ENCODE results near the gene ST14. TPM values are rescaled to one million over a fixed set of nuclear protein-coding genes. Genes with fewer than 3 reads are reported as not detected.

The ST14 gene
- total RNA-seq = under 0.01 and 0.20 TPM in 2 replicates

DNA sequence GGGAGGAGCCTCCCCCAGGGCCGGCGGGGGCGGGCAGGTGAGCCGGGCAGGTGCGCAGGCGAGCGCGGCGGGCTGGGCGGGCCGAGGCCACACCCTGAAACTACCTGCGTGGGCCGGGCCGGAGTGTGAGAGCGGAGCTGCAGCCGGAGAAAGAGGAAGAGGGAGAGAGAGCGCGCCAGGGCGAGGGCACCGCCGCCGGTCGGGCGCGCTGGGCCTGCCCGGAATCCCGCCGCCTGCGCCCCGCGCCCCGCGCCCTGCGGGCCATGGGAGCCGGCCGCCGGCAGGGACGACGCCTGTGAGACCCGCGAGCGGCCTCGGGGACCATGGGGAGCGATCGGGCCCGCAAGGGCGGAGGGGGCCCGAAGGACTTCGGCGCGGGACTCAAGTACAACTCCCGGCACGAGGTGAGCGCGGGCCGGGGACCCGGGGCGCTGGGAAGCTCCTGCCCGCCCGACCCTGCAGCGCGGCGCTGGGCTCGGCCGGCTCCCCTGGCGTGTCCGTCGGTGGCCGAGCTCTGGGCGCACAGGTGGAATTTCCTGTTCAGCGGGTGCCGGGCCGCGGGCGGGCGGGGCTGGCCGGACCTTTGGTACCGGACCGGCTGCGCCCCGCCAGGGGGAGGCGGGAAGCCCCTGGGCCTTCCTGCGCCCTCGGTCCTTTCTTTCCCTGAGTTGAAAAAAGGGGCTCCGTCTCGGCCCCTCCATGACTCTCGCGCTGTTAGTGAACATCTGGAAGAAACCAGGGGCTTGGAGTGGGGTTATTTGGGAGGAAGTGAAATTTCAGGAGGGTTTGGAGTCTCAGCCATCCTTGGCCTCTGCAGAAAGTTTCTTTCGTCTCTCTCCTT is at the start of gene ST14:
ST14 (plus strand) TSS at position 126 of the 841 bp plus-strand sequence; CDS start at position 324, 198 bp downstream.

Small RNA genes lying within 50 kb of the gene (small RNA-seq; reads per million reads assigned to genes)
- gene RF00015 = not detected

Other genes starting within 250 kb of the ST14 start
- gene PRDM10, start 156.9 kb upstream of the ST14 start, total RNA-seq = 7.7 and 9.8 TPM in 2 replicates
- 323 and 347 TPM in 2 replicates for gene APLP2, start 89.9 kb upstream of the ST14 start, total RNA-seq
- 34.5 and 39.3 TPM in 2 replicates for gene ZBTB44, start 155.1 kb downstream of the ST14 start, total RNA-seq

Data from subcutaneous preadipocyte (primary cell).